Mesendoderm (in vitro differentiated cells): Measurements from ENCODE around the gene TMPRSS11B.
"Not testable (repeated sequence)": the region's sequence is repeated elsewhere in the genome, so short reads cannot be mapped to it uniquely, and the experiment has no call there.

Experiments used
- DNase-seq: peaks from one replicate; pipeline ENCODE4 v3.0.0; 2013
- H2AK5ac ChIP-seq: 2 replicates; pipeline ENCODE4 v1.6.1; 2013; ENCODE audit warnings: low read length, inconsistent platforms
- H2BK120ac ChIP-seq: 2 replicates; pipeline ENCODE4 v1.6.1; 2013; ENCODE audit warnings: low read depth, mild to moderate bottlenecking, low read length, moderate library complexity, mixed read lengths
- H2BK15ac ChIP-seq: replicated peaks from 2 replicates; pipeline ENCODE4 v1.6.1; 2013; ENCODE audit warnings: low read depth, mild to moderate bottlenecking, moderate library complexity
- H2BK5ac ChIP-seq: 2 replicates; pipeline ENCODE4 v1.6.1; 2013; ENCODE audit warnings: low read length, inconsistent platforms
- H3K18ac ChIP-seq: 2 replicates; pipeline ENCODE4 v1.6.1; 2013; ENCODE audit warnings: mild to moderate bottlenecking, low read length, mixed read lengths
- H3K23ac ChIP-seq: one replicate; pipeline ENCODE4 v1.6.1; 2013; ENCODE audit warnings: low read length
- H3K27ac ChIP-seq: 2 replicates; pipeline ENCODE4 v1.5.1; 2013; ENCODE audit warnings: low read depth, mild to moderate bottlenecking, inconsistent platforms, low read length, moderate library complexity
- H3K27me3 ChIP-seq: 2 replicates; pipeline ENCODE4 v1.6.1; 2013; ENCODE audit warnings: low read length, control low read depth, mild to moderate bottlenecking, inconsistent platforms; ENCODE audit not compliant: insufficient read depth, poor library complexity
- H3K36me3 ChIP-seq: 2 replicates; pipeline ENCODE4 v1.6.1; 2013; ENCODE audit warnings: low read length, inconsistent platforms; ENCODE audit not compliant: control insufficient read depth, insufficient read depth
- H3K4ac ChIP-seq: one replicate; pipeline ENCODE4 v1.6.1; 2013; ENCODE audit warnings: low read depth, mild to moderate bottlenecking, low read length, moderate library complexity
- H3K4me1 ChIP-seq: 2 replicates; pipeline ENCODE4 v1.6.1; 2013; ENCODE audit warnings: low read depth, low read length, inconsistent platforms; ENCODE audit not compliant: control insufficient read depth
- H3K4me2 ChIP-seq: 2 replicates; pipeline ENCODE4 v1.6.1; 2013; ENCODE audit warnings: low read length
- H3K4me3 ChIP-seq: 2 replicates; pipeline ENCODE4 v1.5.1; 2013; ENCODE audit warnings: mild to moderate bottlenecking, low read length
- H3K56ac ChIP-seq: one replicate; pipeline ENCODE4 v1.6.1; 2013; ENCODE audit warnings: low read length
- H3K79me1 ChIP-seq: 2 replicates; pipeline ENCODE4 v1.6.1; 2013; ENCODE audit warnings: low read length, inconsistent platforms
- H3K79me2 ChIP-seq: 2 replicates; pipeline ENCODE4 v1.6.1; 2013; ENCODE audit warnings: mild to moderate bottlenecking, low read length; ENCODE audit not compliant: control insufficient read depth, insufficient read depth
- H3K9ac ChIP-seq: 2 replicates; pipeline ENCODE4 v1.6.1; 2013; ENCODE audit warnings: low read length, inconsistent platforms
- H4K5ac ChIP-seq: one replicate; pipeline ENCODE4 v1.6.1; 2013; ENCODE audit warnings: low read length
- H4K8ac ChIP-seq: one replicate; pipeline ENCODE4 v1.6.1; 2013; ENCODE audit warnings: low read depth, mild to moderate bottlenecking, control low read depth, low read length, moderate library complexity
- WGBS: extraction: QIAGEN DNeasy Blood & Tissue Kit; methylation state at CpG from one replicate; pipeline ENCODE4 v1.1.7; 2013; ENCODE audit warnings: low lambda C conversion rate, missing lambda C conversion rate; ENCODE audit not compliant: insufficient coverage; ENCODE audit errors: extremely low coverage; 5-methylcytosine and 5-hydroxymethylcytosine counted together

Gene TMPRSS11B

DNA sequence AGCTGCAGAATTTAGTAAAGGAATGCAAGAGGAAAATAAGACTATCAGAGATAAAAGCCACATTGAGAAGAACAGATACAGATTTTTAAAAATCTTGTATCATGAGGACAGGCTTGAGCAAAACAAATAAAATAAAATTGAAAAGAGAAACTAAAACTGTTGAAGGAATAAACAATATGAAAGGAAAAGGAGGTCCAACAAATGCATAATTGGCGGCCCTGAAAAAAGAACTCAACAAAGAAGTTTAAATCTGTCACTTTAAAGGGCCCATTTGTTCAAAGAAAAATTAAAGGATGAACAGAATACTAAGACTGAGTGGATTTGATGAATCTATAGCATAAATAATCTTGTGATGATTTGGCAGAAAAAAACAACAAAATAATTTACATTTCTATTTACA, 36.5 kb downstream of the TMPRSS11B start:
- H3K79me1 ChIP-seq, result no peaks in the 10 kb centered on the region
- H4K5ac ChIP-seq, result no peak overlapping the region
- no peak overlapping the region for H3K4ac ChIP-seq
- no peak overlapping the region for H2BK120ac ChIP-seq
- no peaks in the 10 kb centered on the region for H3K27me3 ChIP-seq
- H3K4me1 ChIP-seq, result no peaks in the 10 kb centered on the region
- H3K4me2 ChIP-seq, result no peak overlapping the region
- H3K56ac ChIP-seq, result no peak overlapping the region
- no peak overlapping the region for H4K8ac ChIP-seq
- no peak overlapping the region for H3K18ac ChIP-seq
- peak; percentile 13 for DNase-seq
- no peak overlapping the region for H2AK5ac ChIP-seq
- H3K79me2 ChIP-seq, result no peaks in the 10 kb centered on the region
- no peak overlapping the region for H2BK15ac ChIP-seq
- no peak overlapping the region for H3K27ac ChIP-seq
- H3K36me3 ChIP-seq, result no peaks in the 10 kb centered on the region
- no peak overlapping the region for H3K9ac ChIP-seq
- no CpG with 5 or more reads among the region's 1 CpG for WGBS
- no peak overlapping the region for H3K4me3 ChIP-seq
- no peak overlapping the region for H2BK5ac ChIP-seq
- H3K23ac ChIP-seq, result no peak overlapping the region

DNA sequence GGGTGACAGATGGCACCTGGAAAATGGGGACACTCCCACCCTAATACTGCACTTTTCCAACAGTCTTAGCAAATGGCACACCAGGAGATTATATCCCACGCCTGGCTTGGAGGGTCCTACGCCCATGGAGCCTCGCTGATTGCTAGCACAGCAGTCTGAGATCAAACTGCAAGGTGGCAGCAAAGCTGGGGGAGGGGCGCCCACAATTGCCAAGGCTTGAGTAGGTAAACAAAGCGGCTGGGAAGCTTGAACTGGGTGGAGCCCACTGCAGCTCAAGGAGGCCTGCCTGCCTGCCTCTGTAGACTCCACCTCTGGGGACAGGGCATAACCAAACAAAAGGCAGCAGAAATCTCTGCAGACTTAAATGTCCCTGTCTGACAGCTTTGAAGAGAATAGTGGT, 51.2 kb downstream of the TMPRSS11B start:
- H3K27ac ChIP-seq, H3K36me3 ChIP-seq, H4K5ac ChIP-seq, H2BK15ac ChIP-seq, H3K4me1 ChIP-seq, H3K56ac ChIP-seq, H3K4ac ChIP-seq, H3K23ac ChIP-seq, H3K4me2 ChIP-seq, H3K79me1 ChIP-seq, H3K18ac ChIP-seq, H3K27me3 ChIP-seq, H2AK5ac ChIP-seq, H2BK120ac ChIP-seq, H4K8ac ChIP-seq, H3K4me3 ChIP-seq, H3K79me2 ChIP-seq, DNase-seq, H3K9ac ChIP-seq, H2BK5ac ChIP-seq: not testable (repeated sequence)
- WGBS, result no CpG with 5 or more reads among the region's 5 CpGs

DNA sequence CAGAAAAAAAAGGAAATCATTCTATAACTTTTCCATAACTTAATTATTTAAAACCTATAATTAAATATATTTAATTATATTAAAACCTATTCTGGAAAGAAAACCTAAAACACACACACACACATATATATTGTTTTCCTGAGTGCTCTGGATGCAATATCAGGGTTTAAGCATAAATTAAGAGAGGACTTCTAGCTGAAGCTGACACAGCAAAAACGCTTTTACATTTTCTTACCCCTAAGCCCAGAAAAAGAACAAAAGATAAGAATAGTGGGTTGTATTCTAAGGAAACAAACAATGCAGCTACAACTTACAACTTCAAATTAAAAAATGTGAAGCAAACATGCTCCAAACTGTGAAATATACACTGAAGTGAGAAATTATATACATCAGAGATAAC, 52.3 kb downstream of the TMPRSS11B start:
- no peak overlapping the region for H4K5ac ChIP-seq
- H3K27me3 ChIP-seq, result no peaks in the 10 kb centered on the region
- no peaks in the 10 kb centered on the region for H3K79me2 ChIP-seq
- no peak overlapping the region for H3K23ac ChIP-seq
- no peak overlapping the region for H3K27ac ChIP-seq
- H3K79me1 ChIP-seq, result no peaks in the 10 kb centered on the region
- no peak overlapping the region for H2BK5ac ChIP-seq
- H3K4me2 ChIP-seq, result no peak overlapping the region
- H3K36me3 ChIP-seq, result no peaks in the 10 kb centered on the region
- no peak overlapping the region for H3K4ac ChIP-seq
- no peak overlapping the region for H2AK5ac ChIP-seq
- DNase-seq, result no peak
- no peak overlapping the region for H3K9ac ChIP-seq
- no peaks in the 10 kb centered on the region for H3K4me1 ChIP-seq
- no CpG with 5 or more reads among the region's 1 CpG for WGBS
- no peak overlapping the region for H3K18ac ChIP-seq
- H3K56ac ChIP-seq, result no peak overlapping the region
- H4K8ac ChIP-seq, result no peak overlapping the region
- H2BK15ac ChIP-seq, result no peak overlapping the region
- no peak overlapping the region for H3K4me3 ChIP-seq
- no peak overlapping the region for H2BK120ac ChIP-seq

DNA sequence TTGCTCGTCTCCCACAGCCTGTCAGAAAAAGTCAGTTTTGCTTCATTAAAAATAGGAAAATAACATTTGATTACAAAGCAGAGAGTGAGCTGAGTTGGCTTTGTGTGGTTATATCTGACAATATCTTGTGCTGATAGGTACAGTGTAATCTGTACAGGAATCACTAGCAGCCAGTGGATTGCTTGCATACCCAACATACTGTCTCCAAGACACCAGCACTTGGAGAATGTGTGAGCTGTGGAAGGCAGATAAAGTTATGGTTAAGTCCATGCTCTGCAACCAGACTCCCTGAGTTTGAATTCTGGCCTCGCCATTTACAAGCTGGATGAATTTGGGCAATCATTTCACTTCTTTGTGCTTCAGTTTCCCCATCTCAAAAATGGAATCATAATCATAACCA, 58.3 kb downstream of the TMPRSS11B start:
- H2BK15ac ChIP-seq, result no peak overlapping the region
- no peak overlapping the region for H4K5ac ChIP-seq
- H3K27me3 ChIP-seq, result no peaks in the 10 kb centered on the region
- no peak overlapping the region for H4K8ac ChIP-seq
- no peak overlapping the region for H3K9ac ChIP-seq
- no peak for DNase-seq
- H3K56ac ChIP-seq, result no peak overlapping the region
- H3K79me1 ChIP-seq, result no peaks in the 10 kb centered on the region
- H2AK5ac ChIP-seq, result no peak overlapping the region
- no peaks in the 10 kb centered on the region for H3K79me2 ChIP-seq
- H3K18ac ChIP-seq, result no peak overlapping the region
- no peak overlapping the region for H2BK120ac ChIP-seq
- H3K4me2 ChIP-seq, result no peak overlapping the region
- no peak overlapping the region for H3K4me3 ChIP-seq
- no peak overlapping the region for H3K23ac ChIP-seq
- no CpG with 5 or more reads among the region's 2 CpGs for WGBS
- no peak overlapping the region for H3K27ac ChIP-seq
- no peaks in the 10 kb centered on the region for H3K4me1 ChIP-seq
- H3K4ac ChIP-seq, result no peak overlapping the region
- H2BK5ac ChIP-seq, result no peak overlapping the region
- no peaks in the 10 kb centered on the region for H3K36me3 ChIP-seq

DNA sequence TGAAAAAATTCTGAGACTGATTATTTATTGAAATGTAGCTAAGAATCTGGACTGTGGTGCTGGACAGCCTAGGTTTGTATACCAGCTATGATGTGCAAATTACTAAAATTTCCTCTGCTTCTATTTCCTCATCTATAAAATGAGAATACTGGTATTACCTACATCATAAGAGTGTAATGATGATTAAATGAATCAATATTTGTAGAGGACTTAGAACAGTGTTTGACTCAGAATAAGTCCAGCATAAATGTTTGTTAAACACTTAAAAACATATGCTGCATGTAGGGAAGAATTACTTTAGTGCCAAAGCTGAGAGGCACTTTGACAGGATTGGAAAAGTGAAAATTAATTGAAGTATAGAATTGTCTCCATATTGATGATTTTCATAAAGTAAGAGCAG, 60.6 kb downstream of the TMPRSS11B start:
- no peak for DNase-seq

DNA sequence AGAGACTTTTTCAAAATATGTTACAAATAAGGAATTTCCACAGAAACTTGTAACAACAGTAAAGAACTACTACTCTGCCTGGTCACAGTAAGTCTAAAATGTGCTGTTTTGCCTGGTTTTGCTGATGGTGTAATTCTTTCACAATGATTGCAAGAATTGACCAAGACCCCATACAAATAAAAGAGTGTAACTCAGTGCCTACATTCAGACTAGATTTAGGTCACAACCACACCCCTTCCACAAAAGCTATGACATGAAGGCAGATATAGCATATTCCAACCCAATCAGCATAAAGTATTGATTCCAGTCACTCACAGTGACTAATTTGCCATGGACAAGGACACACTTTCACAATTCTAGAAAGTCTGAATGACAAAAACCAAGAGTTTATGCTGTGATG, 62.1 kb downstream of the TMPRSS11B start:
- Histone ChIP-seq H2BK5ac (no peak overlapping the region), H3K36me3 (no peaks in the 10 kb centered on the region), H3K9ac (no peak overlapping the region), H2BK15ac (no peak overlapping the region), H3K79me1 (no peaks in the 10 kb centered on the region), H4K8ac (no peak overlapping the region), H4K5ac (no peak overlapping the region), H2AK5ac (no peak overlapping the region), H3K4me3 (no peak overlapping the region), H3K27me3 (no peaks in the 10 kb centered on the region), H2BK120ac (no peak overlapping the region), H3K4me1 (no peaks in the 10 kb centered on the region), H3K4me2 (no peak overlapping the region), H3K27ac (no peak overlapping the region), H3K18ac (no peak overlapping the region), H3K79me2 (no peaks in the 10 kb centered on the region), H3K4ac (no peak overlapping the region), H3K56ac (no peak overlapping the region), H3K23ac (no peak overlapping the region)
- no peak for DNase-seq

More for the DNA sequence above, 60.6 kb downstream of the TMPRSS11B start:
- H4K8ac ChIP-seq, result no peak overlapping the region
- H3K4me2 ChIP-seq, result no peak overlapping the region
- no peak overlapping the region for H3K23ac ChIP-seq
- no peak overlapping the region for H3K27ac ChIP-seq
- H3K9ac ChIP-seq, result no peak overlapping the region
- H3K4me3 ChIP-seq, result no peak overlapping the region
- H3K36me3 ChIP-seq, result no peaks in the 10 kb centered on the region
- no peaks in the 10 kb centered on the region for H3K27me3 ChIP-seq
- no peak overlapping the region for H4K5ac ChIP-seq
- no peaks in the 10 kb centered on the region for H3K4me1 ChIP-seq
- no peak overlapping the region for H3K4ac ChIP-seq
- no peak overlapping the region for H3K18ac ChIP-seq
- no peaks in the 10 kb centered on the region for H3K79me2 ChIP-seq
- H2BK120ac ChIP-seq, result no peak overlapping the region
- no peak overlapping the region for H2BK5ac ChIP-seq
- H3K79me1 ChIP-seq, result no peaks in the 10 kb centered on the region
- no peak overlapping the region for H3K56ac ChIP-seq
- H2BK15ac ChIP-seq, result no peak overlapping the region
- no peak overlapping the region for H2AK5ac ChIP-seq
